GOT3 (cell line): ENCODE data around the gene CARS2.
"Not testable (repeated sequence)": the region's sequence is repeated elsewhere in the genome, so short reads cannot be mapped to it uniquely, and the experiment has no call there.

Experiments used
- DNase-seq: peaks from one replicate; lab custom pipeline; 2025; ENCODE audit warnings: mixed read lengths; lab: John Stamatoyannopoulos, UW

Gene CARS2

DNA sequence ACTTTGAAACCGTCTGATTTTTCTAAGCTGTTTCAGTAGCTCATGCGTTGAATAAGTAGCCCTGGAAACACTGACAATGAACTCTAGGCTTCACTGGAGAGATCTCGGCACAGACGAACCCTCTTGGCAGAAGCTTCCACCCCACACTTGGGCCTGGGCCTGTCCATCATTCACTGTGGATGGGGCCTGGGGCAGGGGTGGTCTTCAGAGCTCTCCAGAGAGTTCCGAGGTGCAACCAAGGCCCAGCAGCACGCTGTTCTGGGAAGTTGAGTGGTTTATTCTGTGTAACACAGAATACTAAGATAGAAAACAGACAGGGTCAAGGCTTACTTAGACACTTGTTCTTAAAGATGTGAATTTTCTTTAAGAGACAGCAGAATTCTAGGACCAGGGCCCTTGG, 68.6 kb downstream of the CARS2 start:
- DNase-seq: no peak

DNA sequence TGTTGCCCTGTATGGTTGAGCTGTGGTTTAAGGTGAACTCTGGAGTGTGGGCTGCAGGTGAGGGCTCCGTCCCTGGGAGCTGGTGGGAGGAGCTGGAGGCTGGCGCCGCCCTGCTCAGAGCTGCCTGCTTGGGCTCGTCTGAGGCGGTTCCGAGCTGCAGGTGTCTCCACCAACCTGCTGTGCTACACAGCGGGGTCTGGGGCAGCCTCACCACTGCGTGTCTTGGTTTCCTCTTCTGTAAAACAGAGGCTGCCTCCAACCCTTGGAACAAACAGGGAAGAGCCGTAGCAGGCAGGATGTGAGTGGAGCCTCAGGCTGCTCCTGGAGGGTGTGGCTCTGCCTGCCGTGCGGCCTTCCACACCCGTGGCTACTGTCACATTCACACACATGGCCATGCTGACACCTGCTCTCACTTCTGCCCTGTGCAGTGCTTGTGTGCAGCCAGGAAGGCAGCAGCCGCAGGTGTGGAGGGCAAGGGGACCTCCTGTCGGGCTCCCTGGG, 69.2 kb downstream of the CARS2 start:
- DNase-seq: no peak

DNA sequence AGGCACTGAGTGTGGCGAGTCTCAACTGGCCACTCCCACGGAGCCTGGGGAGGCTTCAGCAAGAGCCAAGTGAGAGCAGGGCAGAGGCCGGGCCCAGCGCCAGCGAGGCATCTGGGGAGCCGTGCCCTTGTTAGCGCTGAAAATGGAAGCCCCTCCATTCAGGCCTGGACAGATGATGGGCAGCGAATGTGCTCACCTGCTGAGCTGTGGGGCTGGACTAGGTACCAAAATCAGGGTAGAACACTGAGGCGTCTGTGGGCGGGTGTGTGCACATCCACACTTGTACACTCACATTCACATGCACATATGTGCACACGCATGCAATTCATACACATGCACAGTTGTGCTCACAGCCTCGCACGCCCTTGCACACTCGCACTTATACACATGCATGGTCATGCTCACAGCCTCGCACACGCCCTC, 69.9 kb downstream of the CARS2 start:
- DNase-seq: no peak

DNA sequence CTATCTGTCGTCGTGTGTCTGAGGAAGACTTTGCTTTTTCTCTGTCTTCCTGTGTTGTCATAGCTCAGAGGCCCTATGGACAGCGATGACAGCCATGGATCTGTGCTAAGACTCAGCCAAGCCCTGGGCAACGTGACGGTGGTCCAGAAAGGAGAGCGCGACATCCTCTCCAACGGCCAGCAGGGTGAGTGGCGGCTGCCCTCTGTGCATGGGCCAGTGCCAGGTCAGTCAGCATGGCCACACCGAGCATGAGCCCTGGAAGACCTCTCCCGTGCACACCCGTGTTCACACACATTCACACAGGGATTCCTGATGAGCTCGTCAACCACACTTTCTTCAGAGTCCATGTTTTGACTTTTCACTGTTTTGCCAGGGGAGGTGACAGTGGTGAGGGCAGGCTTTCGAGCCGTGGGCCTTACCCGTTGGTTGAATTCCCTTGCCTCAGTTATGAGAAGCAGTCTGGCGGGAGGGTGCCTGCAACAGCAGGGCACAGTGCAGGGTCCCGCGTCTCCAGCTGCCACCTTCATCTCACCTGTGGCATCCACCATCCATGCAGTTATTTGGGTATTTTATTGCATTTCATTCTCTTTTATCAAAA, 70.4 kb downstream of the CARS2 start:
- DNase-seq: no peak

DNA sequence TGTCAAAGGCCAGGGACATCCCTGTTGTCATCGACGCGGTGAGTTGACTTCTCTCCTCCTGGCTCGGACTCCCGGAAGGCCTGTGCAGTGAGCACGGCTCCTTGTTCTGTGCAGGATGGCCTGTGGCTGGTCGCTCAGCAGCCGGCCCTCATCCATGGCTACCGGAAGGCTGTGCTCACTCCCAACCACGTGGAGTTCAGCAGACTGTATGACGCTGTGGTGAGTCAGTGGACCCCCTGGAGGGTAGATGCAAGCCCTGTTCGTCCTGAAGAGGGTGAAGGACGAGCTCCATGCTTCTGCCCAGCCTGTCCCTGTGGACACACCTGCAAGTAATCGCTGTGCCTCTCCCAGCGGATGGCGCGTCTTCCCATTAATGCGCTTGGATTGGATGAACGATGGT, 71.4 kb downstream of the CARS2 start:
- DNase-seq: no peak

DNA sequence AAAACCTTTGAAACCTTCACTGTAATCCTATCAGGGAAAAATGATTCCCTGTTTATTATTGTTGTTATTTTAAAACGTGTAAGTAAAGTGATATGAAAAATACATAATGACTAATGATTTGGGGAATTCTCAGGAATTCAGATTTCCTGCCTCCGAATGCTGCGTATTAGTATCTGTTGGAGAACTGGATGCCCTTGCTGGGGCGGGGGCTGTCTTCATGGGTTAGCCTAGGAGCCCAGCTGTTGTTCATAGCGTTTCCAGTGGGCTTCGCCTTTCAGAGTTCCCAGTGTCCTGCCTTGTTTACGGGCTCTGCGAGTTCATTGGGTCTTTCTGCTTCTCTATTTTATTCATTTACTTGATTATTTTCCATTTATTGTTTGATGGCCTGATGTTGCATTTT, 72.1 kb downstream of the CARS2 start:
- no peak for DNase-seq

DNA sequence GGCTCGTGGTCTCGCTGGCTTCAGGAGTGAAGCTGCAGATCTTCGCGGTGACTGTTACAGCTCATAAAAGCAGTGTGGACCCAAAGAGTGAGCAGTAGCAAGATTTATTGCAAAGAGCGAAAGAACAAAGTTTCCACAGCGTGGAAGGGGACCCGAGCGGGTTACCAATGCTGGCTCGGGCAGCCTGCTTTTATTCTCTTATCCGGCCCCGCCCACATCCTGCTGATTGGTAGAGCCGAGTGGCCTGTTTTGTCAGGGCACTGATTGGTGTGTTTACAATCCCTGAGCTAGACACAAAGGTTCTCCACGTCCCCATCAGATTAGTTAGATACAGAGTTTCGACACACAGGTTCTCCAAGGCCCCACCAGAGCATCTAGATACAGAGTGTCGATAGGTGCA, 73.7 kb downstream of the CARS2 start:
- not testable (repeated sequence) for DNase-seq

DNA sequence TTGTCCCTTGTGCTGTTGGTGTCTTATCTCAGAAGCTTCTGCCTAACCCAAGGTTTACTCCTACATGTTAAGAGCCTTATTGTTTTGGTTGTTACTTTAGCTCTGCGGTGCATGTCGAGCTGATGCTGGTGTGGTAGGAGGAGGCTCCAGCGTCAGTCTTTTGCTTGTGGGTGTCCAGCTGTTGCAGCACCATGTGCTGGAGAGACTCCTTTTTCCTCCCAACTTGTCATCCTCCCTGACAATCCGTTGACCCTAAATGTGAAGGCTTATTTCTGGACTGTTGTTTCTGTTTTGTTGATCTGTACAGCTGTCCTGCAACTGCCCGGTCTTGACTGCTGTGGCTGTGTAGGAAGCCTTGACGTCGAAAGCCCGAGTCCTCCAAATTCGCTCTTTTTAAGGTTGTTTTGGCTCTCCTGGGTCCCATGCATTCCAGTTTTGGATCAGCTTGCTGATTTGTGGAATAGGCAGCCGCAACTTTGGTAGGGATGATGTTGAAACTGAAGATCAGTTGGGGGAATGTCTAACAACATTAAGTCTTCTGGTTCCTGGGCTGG, 75.3 kb downstream of the CARS2 start:
- DNase-seq: no peak

DNA sequence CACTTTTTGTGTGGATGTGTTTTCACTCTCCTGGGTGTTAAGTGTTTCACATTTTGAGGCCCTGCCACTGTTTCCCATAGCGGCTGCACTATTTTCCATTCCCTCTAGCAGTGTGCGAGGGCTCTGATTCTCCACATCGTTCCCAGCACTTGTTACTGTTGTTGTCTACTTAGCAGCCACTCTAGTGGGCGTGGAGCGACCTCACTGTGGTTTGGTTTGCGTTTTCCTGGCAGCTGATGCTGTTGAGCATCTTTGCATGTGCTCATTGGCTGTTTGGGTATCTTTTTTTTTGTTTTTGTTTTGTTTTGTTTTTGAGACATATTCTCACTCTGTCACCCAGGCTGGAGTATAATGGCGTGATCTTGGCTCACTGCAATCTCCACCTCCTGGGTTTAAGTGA, 76.2 kb downstream of the CARS2 start:
- no peak for DNase-seq

DNA sequence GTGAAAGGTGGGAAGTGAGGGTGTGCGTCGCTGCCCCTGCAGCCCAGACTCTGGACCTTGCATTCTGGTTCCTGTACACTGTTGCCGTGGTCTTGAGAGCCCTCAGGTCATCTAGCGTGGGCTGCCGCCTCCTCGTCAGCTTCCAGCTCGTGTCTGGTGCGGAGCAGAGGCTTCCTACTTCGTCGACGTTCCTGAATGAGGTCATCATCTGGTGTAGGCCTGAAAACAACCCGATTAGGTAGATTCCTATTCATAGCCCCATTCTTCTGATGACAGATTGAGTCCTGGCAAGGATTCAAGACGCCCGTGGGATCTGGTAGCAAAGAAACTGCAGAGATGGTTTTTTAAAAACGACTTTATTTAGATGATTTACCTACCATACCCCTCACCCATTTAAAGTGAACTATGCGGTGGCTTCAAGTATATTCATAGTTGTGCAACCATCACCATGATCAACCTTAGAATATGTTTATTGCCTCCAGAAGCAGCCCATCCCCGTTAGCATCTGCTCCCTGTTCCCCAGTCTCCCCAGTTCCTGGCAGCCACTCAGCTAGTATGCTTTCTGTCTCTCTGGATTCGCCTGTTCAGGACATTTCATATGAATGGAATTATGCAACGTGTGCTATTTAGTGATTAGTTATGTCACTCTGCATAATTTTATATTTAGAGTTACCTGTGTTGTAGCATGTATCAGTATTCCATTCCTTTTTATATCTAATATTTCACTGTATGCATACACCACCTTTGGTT, 76.8 kb downstream of the CARS2 start:
- DNase-seq: no peak

DNA sequence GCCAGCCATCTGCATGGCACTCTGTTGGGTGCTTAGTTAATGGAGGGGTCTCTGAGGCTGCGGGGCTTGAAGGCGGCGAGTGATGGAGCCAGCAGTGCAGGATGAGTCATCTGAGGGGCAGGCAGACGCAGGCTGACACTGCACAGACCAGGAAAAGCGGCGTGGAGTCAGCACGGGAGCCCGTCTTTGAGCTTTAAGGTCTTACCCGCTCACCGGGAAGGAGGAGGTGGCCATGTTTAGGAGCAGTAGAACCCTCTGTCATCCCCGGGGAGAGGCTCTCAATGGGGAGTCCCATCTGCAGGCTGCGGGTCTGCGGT, 77.5 kb downstream of the CARS2 start:
- DNase-seq: no peak

DNA sequence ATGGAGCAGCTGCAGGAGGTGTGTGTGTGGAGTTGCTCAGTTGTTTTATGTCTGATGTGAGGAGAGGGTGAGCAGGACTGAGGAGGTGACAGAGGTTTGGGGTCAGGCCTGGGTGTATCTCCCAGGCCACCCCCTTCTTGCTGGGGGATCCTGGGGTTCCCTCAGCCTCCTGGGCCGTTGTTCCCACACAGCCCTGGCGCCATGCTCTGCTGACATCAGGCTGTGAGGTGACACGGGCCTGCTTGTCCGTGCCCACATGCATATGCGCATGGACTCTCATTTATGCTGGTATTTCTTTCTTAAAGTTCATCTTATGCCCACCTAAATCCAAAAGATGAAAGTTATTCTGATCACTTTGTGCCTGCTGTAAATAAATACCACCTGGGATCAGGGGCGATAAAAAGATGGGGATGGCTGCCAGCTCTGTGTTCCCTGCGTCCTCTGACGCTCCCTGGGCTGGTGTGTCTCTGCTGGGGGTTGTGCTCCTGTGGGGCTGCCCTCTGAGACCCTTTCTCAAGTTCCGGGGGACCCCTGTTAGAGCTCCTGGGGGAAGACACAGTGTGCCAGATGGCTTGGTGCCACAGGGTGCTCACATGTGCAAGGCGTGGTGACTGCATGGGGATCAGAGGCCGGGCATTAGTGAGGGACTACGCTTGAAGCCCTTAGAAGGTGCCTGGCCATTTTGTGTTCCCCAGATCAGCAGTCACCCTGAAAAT, 78.0 kb downstream of the CARS2 start:
- DNase-seq: no peak

DNA sequence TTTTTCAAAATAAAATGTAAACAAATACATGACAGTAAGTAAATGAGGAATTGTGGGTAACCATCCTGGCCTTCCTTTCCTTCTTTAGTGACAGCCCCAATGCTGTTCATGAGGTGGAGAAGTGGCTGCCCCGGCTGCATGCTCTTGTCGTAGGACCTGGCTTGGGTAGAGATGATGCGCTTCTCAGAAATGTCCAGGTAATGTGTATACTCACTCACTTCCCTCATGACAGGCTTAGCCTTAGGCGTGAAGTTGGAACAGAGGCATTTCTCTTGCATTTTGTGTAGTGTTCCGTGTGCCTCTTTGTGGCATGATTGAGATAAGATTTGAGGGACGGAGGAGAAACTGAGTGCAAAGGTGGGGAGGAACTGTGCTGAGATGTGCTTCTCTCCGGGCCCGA, 78.6 kb downstream of the CARS2 start:
- no peak for DNase-seq

DNA sequence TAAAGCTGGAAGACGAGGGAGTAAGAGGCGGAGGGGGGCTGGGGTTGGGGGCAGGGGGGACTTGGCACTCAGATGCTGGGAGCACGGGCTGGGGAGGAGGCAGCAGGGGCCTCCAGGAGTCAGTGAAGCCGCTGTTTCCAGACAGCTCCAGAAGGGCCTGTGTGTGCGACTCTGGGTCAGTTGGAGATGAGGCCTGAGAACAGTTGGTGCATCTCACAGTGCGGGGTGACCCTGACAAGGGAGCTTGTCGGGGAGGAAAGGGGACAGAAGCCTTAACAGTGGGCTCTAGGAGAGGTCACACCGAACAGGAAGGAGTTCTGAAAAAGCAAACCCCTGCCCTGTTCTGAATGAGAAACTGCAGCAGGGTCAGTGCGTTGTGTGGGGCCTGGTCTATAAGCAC, 79.4 kb downstream of the CARS2 start:
- no peak for DNase-seq

DNA sequence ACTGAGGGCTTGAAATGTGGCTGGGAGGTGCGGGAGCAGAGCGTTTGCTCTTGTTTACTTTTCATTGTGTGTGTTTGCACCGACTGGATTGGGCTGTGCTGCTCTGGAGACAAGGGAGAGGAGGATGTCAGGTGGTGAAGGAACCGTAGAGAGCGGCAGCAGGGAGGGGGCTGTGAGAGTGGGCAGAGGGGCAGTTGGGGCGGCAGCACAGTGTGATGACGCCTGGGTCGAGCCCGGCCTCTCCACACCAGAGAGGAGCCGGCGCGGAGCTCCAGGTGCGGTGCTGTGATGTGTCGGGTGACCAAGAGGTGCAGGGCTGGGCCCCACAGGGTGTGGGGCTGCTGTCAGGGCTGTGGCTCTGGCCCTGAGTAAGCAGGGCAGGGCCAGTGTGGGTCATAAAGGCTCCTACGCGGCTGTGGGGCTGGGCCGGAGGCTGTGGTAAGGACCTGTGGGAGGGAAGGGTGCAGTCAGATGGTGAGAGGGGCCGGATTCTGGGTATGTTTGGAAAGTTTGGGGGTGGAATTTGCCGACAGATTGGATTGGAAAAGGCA, 80.1 kb downstream of the CARS2 start:
- no peak for DNase-seq

DNA sequence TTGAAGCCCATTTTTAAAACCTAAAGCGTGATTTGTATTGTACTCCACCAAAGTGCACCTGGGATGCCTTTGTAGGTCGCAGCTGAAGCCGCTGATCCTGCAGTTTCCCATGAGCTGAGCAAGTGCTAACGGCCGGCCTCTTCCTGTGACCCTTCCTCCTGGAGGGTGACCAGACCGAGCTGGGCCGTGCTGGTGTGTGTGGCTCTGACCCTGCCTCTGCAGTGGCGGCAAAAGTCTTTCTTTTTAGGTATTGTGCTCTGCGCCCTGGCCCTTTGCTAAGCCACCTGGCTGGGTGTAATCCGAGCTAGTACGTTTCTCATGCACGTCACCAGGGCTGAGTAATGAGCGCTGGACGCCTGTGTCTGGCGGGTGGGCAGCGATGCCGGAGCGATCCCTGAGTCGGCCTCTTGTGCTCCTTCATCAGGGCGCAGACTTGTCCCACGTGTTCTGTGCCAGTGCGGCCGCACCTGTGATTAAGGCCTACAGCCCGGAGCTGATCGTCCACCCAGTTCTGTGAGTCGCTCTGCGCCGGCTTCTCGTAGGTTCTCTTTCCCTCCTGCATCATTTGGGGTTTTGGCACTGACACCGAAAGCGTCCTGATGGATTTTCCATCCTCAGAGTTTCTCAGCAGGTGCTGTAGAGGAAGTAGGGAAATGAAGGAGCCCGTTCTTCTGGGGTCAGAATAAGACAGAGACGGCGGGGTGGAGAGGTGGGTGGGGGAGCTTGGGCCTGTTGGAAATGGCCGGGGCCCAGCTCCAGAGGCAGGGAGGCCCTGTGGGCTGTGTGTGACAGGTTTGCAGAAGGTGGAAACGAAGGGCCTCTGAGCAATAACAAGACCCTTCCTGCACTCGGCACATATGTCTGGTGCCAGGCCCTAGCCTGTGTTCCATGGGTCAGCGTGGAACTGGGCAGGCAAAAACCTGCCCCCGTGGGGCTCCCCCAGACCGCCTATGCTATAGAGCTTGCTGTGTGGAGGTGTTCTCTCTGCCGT, 80.9 kb downstream of the CARS2 start:
- DNase-seq: no peak

DNA sequence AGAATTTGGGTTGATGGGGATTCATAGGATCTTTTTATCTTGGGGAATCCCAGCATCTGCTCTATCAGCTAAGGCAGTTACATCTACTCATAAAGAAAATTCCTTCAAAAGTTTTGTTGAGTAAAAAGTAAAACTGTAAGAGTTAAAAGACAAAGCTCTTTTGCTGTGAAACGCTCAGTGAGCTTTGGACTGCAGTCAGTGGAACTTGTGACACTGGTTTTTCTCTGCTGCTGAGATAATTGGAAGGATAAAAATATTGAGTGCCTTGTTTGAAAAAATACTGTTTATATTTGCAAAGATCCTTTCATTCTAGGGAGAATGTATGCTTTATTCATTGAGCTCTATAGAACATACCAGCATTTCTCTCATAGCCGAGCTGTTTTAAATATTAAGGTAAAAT, 85.3 kb downstream of the CARS2 start:
- DNase-seq: no peak

DNA sequence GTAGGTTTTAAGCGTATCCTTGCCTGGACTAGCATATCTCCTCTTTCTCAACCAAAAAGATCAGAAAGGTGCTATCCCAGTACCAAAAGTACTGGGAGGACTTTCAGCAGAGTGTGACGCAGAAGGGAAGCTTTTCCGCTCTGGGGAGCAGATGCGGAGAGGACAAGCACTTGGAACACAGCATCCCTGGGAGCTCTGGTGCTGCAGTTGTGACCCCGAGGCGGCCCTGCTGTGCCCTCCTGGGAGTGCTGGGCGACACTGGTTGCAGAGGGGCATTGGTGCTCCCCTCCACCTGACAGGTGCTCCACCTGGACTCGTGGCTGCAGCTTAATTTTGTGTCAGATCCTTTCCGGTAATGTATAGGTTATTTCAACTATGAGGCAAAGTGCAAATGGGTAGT, 87.1 kb downstream of the CARS2 start:
- no peak for DNase-seq

DNA sequence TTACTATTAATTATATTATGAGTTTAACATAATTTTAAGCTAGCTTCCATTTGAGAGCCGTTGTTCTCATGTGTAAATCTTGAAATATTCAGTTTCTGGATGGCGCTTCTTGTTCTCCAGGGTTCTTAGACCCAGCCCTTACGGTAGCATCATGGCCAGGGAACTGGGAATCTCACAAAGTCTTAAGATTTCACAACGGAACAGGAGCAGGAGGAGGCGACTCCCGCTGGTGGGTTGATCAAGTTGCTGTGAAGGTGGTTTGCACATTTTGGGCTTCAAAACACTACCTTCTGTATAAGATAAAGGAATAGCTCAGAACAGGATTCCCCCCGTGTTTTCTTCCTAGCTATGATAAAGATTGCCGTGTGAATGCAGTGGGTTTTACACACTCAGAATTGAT, 87.7 kb downstream of the CARS2 start:
- no peak for DNase-seq

DNA sequence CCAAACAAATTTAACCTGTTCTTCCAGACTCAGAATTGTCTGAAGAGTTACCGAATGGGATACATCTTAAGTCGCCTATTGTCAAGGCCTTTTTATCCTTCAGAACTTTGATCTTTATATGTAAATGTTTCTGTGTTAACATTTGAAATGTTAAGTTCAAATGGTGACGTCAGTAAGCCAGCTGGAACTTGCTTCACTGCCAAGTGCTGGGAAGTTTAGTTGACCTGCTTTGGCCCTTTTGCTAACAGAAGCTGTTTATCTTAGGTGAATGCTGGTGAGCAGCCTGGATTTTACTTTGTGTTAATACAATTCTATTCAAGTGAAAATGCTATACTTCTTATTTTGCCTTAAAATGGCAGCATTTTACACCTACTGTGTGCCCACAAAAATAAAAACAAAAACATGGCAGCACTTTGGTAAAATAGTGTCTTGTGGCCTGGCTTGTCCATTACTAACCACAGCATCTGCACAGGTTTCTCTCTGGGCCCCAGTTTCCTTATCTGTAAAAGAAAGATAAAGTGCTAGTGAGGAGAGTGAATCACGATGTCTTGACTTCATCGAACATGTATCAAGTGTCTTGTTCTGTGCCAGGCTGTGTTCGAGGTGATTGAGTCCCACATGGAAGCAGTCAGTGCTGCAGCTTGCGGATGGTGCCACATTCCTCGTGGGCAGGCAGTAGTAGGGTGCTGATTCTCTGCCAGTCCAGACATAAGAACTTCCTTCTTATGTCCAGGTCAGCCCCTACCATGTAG, 88.4 kb downstream of the CARS2 start:
- DNase-seq: no peak
